GM19099 (cell line): ENCODE results near the gene CLSTN2.

ENCODE experiments used
- POLR2A ChIP-seq: IDR thresholded peaks from 3 replicates; pipeline ENCODE4 v1.6.1; 2011; ENCODE audit warnings: low read depth; ENCODE audit not compliant: insufficient read length; ENCODE audit errors: extremely low read depth

Gene CLSTN2

DNA sequence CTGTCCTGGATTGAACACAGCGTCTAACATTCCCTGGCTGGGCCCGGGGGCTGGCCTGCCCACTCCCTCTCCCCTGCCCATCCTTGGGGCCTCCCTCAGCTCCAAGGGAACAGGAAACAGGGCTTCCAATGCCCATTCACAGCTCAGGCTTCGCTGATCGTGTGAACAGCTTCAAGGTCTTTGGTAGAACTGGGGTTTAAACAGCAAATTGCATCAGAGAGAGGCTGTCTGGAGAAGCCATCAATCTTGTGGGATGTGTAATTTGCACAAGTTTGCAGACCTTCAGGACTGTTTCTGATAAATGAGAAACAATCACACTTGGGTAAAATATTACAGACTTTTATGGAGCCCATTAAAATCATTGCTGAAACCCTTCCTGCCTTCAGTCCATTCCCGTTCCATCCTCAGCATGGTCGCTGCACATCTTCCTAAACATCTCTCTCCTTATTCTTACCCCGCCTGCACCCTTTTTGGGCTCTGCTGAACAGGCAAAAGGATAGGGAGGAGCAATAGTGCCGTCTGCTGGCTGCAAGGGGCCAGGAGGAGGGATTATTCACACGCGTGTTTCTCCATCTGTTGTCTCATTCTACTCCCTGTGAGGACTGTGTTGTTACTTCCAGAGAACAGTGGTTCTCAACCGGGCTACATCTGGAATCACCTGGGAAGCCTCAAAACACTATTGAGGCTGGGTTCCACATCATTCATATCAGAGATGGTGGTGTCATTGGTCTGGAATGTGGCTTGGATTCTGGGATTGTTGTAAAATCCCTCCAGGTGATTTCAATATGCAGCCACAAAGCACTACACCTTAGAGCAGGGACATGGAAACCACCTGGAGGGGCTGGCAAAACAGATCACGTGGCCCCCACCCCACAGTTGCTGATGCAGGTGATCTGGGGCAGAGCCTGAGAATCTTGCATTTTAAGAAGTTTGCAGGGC, 116.3 kb downstream of the CLSTN2 start:
- no peak for TF ChIP-seq POLR2A

DNA sequence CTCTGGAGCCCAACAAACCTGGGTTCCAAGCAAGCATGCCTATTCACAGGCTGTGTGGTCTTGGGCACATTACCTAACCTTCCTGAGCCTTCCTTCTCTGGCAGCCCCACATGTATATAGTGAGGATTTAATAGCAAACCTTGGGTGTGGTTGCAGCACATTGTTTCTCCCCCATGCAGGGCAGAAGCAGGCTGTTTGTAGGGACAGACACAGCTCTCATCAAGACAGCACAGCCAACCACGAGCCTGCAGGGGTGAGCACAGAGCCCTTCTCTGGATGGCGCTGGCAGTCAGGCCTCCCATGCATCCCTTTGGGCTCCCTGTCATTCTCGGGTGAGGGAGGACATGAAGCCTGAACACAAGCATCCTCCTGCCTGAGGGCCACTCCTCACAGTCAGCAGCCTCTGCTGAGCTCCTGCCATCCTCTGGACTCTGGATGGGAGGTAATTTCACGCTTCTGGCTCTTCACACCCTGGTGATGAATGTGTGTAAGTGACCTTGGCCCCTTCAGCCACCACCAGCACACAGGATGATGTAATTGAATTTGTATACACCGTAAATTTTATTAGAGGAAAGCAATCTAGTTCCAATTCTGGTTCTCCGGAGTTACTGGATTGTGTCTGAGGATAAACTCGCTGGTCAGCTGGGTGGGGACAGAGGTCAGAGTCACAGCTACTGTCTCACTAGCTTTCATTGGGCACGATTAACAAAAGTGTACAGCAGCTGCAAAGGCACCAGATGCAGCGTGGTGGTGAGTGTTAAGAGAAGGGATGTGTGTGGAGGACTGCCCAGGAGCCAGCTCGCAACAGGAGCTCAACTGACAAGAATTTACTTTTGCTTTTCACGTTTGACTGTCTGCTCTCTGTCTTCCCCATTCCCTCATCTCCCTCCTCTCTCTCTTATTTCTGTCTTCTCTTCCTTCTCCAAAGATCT, 118.1 kb downstream of the CLSTN2 start:
- TF ChIP-seq POLR2A: no peak

DNA sequence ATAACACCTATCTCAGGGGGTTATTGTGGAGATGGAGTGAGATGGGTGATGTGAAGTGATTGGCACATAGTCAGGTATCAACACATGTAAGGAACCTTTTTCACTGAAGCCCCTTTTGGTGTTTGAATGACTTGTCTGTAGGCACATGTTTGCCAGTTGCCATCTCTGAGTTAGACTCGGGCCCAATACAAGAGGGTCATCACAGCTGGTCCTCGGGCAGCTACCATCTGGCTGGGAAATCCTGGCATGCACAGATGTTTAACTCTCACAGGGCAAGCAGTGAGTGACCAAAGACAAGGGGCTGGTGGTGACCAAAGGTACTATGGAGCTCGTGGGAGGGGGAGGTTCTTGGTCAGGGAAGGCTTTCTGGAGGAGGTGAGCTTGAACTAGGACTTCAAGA, 118.8 kb downstream of the CLSTN2 start:
- no peak for TF ChIP-seq POLR2A

DNA sequence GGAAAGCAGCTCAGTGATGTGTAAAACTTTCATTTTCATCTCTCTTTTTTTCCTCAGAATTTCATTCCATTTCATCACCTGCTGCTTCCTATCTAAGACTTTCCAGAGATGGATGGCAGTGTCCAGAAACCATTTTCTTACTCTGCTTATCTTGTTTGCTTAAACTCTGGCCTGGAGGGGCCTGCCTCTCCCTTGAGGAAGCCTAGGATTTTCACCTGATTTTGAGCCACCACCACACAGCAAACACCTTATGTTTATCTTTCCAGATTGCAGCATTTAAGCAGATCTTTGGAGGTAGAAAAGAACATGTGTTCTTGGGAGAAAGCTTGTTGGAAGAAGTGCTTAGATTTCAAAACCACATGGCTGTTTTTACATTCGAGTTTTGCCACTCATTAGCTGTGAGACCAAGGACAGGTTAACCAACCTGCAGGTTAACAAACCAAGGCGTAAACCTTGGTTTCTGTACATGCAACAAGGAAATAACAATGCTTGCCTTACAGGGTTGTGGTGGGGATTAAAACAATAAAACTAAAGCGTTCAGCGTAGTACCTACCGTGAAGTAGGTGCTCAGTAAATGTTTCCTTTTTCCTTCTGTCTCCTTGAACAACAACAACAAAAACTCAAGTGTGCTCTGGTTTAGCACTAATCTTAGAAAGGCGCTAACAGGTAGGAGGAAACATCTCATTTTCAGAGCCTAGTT, 120.3 kb downstream of the CLSTN2 start:
- TF ChIP-seq POLR2A: no peak

DNA sequence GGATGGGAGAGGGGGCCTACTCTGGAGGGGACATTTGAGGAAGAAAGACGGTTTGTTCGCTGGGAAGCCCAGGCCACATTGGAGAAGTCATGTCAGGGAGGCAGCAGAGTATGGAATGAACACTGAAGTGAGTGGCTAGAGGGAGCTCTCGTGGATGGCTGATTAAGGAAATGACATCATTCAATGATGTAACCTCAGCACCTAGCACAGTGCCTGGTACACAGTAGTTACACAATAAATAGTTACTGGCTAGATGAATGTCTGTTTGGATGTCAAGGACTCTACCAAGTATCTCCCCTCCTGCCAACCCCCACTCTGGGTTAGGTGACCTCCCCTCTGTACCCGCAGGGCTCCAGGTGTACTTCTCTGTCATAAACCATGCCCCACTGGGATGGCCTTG, 121.1 kb downstream of the CLSTN2 start:
- no peak for TF ChIP-seq POLR2A

DNA sequence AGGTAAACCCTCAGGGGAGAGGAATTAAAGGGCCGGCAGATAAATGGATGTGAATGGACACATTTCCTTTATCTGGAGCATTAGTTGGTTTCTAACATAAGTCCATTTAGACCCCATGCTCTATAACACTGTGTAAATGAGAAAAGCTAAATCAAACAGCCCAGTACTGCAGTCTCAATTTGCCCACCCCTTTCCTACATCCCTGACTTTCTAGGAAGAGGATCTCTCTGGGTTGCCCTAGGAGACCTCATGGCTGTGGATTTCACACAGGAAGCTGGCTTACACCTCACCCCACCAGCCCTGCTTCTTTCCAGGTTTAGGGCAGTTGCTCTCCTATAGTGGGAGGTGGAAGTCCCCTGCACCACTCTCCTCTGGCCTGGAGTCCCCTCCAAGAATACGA, 126.2 kb downstream of the CLSTN2 start:
- no peak for TF ChIP-seq POLR2A

DNA sequence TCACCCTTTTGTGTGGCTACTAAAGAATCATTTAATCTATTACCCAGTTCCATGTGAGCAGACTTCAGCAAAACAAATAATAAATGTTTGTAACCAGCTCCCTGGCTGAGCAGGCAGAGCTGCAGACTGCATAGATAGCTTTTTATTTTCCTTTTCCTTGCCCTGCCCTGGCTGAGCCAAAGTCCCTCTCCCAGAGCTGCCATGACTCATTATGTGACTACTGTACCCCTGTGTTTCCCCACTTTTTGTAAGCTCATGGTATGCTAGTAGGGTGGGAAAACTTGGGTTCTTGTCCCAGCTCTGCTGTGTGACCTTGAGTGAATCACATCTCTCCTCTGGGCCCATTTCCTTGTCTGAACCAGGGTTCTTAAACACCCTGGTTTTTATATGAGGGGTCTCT, 127.5 kb downstream of the CLSTN2 start:
- no peak for TF ChIP-seq POLR2A

DNA sequence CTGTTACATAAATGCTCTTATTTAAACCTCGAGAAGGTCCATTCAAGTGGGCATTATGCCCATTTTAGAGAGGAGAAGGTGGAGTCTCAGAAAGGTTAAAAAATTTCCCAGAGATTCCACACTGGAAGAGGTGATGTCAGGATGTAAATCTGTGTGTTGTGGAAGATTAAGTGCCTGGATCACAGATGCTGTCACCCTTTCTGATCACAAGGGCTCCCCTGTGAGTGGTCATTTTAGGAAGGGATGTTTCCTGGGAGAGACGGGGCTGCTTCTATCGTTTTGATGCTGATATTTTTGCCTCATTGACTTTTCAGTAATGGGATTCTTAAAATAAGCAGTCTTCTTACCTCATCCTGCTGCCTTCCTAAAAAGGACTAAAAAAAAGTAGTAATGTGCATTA, 132.5 kb downstream of the CLSTN2 start:
- no peak for TF ChIP-seq POLR2A

DNA sequence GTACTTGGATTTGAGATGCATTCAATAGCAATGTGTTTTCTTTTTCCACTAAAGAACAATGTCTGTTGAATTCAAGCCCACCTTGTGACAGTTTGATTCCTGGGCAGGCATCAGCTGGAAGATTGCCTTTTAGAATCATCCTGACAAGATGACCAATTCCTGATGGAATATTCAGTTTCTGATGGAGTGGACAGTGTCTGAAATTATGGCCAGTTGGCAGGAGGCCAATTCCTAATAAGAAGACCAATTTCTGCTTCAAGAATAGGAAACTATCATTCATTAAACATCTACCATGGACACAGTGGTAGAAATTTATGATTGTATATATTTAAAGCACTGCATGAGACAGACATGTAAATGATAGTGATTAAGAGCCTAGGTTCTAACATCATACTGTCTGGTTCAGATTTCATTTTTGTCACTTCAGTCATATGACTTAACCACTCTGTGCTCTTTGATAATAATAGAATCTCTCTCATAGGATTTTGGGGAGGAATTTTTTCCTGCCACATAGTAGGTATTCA, 133.6 kb downstream of the CLSTN2 start:
- TF ChIP-seq POLR2A: no peak

DNA sequence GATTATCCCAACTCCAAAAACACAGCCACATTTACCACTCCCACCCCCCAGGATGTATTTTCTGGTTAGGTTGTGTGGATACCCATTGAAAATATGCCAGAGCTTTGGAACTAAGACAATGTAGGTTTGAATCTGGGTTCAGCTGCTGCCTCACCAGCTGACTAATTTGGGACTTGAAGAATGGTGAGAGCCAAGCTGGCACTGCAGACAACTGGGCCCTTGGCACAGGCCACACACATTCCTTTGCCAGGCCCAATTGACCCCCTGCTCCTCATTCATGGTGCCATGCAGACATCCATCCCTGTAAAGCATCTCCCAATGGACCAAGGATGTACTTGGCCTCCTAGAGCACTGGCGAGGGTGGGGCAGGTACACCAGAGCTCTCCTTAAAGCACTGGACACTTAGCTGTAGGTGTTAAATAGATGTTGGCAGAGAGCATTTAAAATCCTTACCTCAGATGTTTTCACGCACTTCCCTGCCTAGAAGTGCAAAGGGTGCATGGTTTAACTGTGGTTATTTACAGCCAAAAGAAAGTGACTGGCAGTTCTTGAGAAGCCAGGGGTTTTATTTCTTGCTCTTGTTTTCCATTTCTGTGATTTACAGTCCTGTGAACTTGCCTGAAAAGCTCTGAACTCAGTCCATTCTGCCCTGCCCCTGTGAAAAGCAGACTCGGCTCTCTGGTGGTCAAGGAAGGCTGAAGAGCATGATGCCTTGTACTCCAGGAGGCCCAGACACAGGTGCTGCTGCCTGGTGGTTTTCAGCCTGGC, 138.5 kb downstream of the CLSTN2 start:
- no peak for TF ChIP-seq POLR2A

DNA sequence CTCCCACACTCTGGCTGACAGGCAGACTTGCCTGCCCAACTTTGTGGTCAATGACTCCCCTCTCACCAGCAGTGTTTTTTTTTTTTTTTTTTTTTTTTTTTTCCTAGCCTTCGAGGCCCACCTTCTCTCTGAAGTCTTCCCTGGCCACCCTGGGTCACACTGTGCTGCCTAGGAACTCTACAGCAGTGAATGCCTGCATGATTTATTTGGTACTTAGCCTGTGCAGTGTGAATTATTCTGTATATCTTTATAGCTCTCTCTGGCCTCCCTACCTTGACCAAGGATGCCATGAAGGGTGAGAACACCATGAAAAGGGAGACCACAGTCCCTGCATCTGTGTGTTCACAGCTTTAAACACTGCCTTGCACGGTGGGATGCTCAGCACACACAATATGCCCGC, 141.6 kb downstream of the CLSTN2 start:
- no peak for TF ChIP-seq POLR2A

DNA sequence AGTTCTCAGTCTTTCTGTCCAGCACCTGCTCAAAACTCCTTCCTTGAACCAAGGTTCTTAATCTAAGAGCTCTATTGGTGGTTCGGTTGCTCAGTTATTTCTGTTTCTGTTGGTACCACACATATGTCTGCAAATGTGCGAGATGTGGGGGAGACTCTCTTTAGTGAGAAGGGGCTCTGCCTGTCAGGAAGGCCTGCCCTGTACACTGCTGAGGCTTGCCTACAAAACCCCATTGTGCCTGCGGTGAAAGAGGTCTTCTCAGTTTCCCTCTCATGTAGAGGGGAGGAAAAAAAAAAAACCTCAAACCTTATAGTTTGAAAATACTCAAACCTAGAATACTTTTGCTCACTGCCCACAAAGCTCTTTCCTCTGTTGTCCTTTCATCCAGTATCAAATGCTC, 142.4 kb downstream of the CLSTN2 start:
- TF ChIP-seq POLR2A: no peak

DNA sequence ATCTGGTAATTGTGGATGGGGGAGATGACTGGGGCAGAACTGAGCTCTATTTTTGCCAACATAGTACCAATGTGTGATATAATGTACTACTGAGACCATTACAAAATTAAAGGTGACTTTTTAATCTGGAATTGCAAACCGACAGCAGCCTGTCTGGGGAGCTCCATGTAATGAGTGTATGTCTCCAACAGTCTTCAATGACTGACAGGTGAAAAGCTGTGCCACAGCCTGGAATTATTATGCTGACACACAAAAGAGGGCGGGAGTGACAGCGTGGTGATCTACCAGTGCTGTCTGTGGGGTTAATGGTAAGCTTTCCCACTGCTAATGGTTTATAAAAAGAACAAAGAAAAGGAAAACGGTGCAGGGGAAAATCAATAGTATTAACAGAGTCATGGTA, 143.4 kb downstream of the CLSTN2 start:
- TF ChIP-seq POLR2A: no peak

DNA sequence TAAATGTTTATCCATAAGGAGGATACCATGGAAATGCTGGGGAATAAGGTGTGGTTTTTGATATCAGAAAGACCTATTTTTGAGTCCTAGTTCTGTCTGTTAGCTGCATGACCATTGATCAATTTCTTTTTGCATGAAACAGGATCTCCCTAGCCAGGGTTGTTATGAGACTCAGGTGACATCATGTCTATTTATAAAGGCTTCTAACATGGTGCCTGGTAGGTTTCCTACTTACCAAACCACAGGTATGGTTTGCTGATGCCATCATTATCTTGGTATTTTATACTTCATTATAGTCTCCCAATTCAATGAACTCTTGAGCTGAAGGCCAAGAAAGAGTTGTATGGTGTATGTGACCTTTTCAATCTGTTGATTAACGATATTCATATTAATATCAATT, 144.0 kb downstream of the CLSTN2 start:
- no peak for TF ChIP-seq POLR2A
